C4-2B (cell line): Measurements from ENCODE around the gene UBE2L3.

ENCODE experiments used
- CTCF ChIP-seq: fragments of 450-650 bp; conservative IDR thresholded peaks from 2 replicates; pipeline ENCODE4 v1.5.1; 2017; ENCODE audit warnings: mild to moderate bottlenecking
- ZFX ChIP-seq: fragments of 450-650 bp; IDR thresholded peaks from 2 replicates; pipeline ENCODE4 v1.6.1; 2017

- TF ChIP-seq CTCF, result no peak
- no peak for TF ChIP-seq ZFX
Observed at GRCh38 chr22:21652547-21653545, 85.3 kb downstream of the UBE2L3 start.
